ENCODE results near the gene PIK3R1. TPM values are rescaled to one million over a fixed set of nuclear protein-coding genes. Genes with fewer than 3 reads are reported as not detected.

The PIK3R1 gene
- total RNA-seq, 1 experiment from 2014 or later = 11.3 TPM

DNA sequence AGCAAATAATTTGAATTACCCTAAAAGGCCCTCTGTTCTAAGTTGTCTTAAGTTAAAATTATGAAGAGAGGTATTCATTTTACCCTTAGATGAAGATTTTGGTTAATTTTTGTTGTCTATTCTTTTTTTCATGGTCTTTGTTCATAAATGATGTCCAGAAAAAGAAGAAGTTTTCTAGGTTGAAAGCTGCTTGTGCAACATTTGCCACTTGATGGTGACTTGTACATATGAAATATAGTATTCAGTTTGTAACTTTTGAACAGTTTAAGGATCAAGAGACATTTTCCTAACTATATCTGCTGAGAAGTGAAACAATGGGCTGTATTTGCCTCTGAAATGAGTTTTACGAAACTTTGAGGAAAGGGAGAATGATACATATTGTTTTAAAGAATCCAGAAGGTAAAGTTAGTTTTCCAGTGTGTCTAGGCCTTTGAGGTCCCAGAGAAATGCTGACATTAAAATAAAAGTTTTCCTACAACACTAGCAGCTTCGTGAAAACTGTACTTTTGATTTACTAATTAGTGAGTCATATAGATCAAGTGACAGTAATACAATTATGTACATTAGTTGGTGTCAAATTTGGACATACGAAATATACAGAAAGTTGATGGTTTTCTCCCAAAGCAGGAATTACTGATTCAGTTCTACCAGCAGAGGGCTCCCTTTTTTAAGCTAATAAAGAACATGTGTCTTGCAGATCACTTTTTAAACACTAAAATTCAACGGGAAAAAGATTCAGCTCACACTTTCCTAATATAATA, 70.5 kb downstream of the PIK3R1 start:
- H2BK5ac ChIP-seq (ENCODE audit: insufficient read length, low read length) = no peak overlapping the region
- no peak overlapping the region for H2BK120ac ChIP-seq (ENCODE audit: low read depth, low read length, poor library complexity, severe bottlenecking)
- Mint-ChIP-seq H3K9me3 (no peaks in the 10 kb centered on the region), H3K36me3 (ENCODE audit: insufficient read depth in 1 of 3, low read depth in 3 of 3) (peaks cover 0 to 4% (median 0%) of the 10 kb centered on the region in 3 experiments; a peak in 3 of 7 replicates), H3K4me1 (peaks cover 43 to 45% of the 10 kb centered on the region in 2 experiments), H3K27ac (no peak overlapping the region), H3K27me3 (ENCODE audit: low read depth) (no peaks in the 10 kb centered on the region; the same call in 1 of the 2 replicates), H3K4me3 (no peak overlapping the region)
- no peak overlapping the region for H2AFZ ChIP-seq (ENCODE audit: low read length)
- H3K79me2 ChIP-seq (ENCODE audit: insufficient read depth, low read length) = no peaks in the 10 kb centered on the region
- no peak overlapping the region for H2BK20ac ChIP-seq (ENCODE audit: low read depth, low read length, poor library complexity, severe bottlenecking)
- H4K20me1 ChIP-seq (ENCODE audit: control insufficient read depth, insufficient read depth, insufficient read length) = no peaks in the 10 kb centered on the region
- no peak overlapping the region for H3K9ac ChIP-seq (ENCODE audit: extremely low read depth, insufficient read length, low read length)
- no peaks in the 10 kb centered on the region for H3K79me1 ChIP-seq (ENCODE audit: insufficient read depth, low read depth, low read length, poor library complexity, severe bottlenecking)
- no CpG with 5 or more reads among the region's 4 CpGs for WGBS (ENCODE audit: extremely low coverage, insufficient read length, low lambda C conversion rate)
- no peak overlapping the region for H4K8ac ChIP-seq (replicated peaks; ENCODE audit: insufficient read length, low read depth, low read length)
- H3T11ph ChIP-seq (ENCODE audit: low read length) = no peak overlapping the region
- H4K91ac ChIP-seq (ENCODE audit: insufficient read length, low read depth, low read length) = no peak overlapping the region
- no peak overlapping the region for H4K5ac ChIP-seq (ENCODE audit: insufficient read length, low read depth, low read length)
- H2AK5ac ChIP-seq (ENCODE audit: insufficient read length, low read length) = no peak overlapping the region
- H3K9me3 ChIP-seq (ENCODE audit: control insufficient read depth, low read depth, low read length) = no peaks in the 10 kb centered on the region
- TF ChIP-seq CTCF (conservative IDR thresholded peaks at IDR 0.05) = peak; percentile 88
- H3K4ac ChIP-seq (ENCODE audit: low read depth, low read length) = no peak overlapping the region
- H3K23me2 ChIP-seq (ENCODE audit: insufficient read length, low read depth, low read length, poor library complexity, severe bottlenecking) = peaks cover 12% of the 10 kb centered on the region
- H2BK15ac ChIP-seq (ENCODE audit: low read depth, low read length) = no peak overlapping the region
- H3K56ac ChIP-seq (ENCODE audit: insufficient read length, low read depth, low read length) = no peak overlapping the region
- no peak overlapping the region for H2BK12ac ChIP-seq (ENCODE audit: insufficient read length, low read depth, low read length)
- no peak overlapping the region for H3K18ac ChIP-seq (ENCODE audit: insufficient read length, low read depth, low read length)
- no peak overlapping the region for H3K14ac ChIP-seq (ENCODE audit: insufficient read depth, low read length)
- no peaks in the 10 kb centered on the region for H3K27me3 ChIP-seq (ENCODE audit: insufficient read depth, low read length)
- H3K4me1 ChIP-seq (ENCODE audit: insufficient read depth, low read length) = no peaks in the 10 kb centered on the region
- H3K4me2 ChIP-seq (ENCODE audit: insufficient read depth, insufficient read length, low read length) = no peak overlapping the region
- H3K27ac ChIP-seq (ENCODE audit: insufficient read length, low read depth, low read length) = no peak overlapping the region
- no peak overlapping the region for H3K23ac ChIP-seq (ENCODE audit: insufficient read length, low read depth, low read length)
- DNase-seq = no peak

Measured in H9 (cell line).